ENCODE data around the gene KLHL13.

DNA sequence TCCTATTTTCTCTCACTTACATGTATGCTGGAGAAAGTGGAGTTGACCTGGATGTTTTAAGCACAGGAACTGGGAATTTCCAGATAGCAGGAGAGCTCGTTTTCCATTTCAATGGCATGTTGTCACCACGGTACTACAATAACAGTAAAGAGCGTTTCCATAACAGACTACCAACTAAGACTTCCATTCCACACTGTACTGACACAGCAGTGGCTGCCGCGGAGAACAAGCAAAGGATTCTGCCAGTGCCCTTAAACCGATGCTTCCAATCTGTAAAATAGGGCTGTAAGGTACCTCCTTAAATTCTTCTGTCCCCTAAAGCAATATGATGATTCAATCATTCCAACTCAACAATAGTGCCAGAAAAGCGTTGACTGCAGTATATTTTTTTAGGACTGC, 143.9 kb downstream of the KLHL13 start:
- no peak for TF ChIP-seq CTCF (IDR thresholded peaks at IDR 0.05; ENCODE audit: low read depth, low read length, poor library complexity, severe bottlenecking)
- no peak for TF ChIP-seq EZH2phosphoT487 (IDR thresholded peaks at IDR 0.05; ENCODE audit: borderline replicate concordance, low read length)

All from DOHH2 (cell line).